GM18511 (cell line): ENCODE results near the gene PRR30.

Source experiments
- ATAC-seq: cut with Tn5 transposase; IDR thresholded peaks from one replicate; pipeline ENCODE4 v1.9.1; 2021; ENCODE audit warnings: mild to moderate bottlenecking, moderate library complexity; ENCODE audit not compliant: unreplicated experiment

The PRR30 gene

GRCh38 chr2:27155069-27155520, 15.9 kb upstream of the PRR30 start:
- ATAC-seq: no peak

DNA sequence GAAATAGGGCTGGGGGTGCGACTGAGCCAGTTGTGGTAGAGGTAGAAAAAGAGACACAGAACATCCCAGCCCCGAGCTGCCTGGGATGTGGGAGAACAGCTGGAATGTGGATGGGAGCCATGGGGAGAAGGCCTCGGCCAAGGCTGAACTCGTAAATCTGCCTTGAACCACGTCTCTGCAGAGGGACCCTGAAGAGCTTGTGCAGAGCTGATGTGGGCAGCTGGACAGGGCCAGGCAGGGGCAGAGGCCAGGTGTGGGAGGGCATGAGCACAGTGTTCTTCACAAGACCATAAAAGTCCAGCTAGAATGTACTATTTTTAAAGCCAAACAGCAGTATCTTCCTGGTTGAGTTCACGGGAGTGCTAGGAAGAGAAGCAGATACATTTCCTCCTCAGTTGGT, 15.3 kb upstream of the PRR30 start:
- ATAC-seq: no peak

DNA sequence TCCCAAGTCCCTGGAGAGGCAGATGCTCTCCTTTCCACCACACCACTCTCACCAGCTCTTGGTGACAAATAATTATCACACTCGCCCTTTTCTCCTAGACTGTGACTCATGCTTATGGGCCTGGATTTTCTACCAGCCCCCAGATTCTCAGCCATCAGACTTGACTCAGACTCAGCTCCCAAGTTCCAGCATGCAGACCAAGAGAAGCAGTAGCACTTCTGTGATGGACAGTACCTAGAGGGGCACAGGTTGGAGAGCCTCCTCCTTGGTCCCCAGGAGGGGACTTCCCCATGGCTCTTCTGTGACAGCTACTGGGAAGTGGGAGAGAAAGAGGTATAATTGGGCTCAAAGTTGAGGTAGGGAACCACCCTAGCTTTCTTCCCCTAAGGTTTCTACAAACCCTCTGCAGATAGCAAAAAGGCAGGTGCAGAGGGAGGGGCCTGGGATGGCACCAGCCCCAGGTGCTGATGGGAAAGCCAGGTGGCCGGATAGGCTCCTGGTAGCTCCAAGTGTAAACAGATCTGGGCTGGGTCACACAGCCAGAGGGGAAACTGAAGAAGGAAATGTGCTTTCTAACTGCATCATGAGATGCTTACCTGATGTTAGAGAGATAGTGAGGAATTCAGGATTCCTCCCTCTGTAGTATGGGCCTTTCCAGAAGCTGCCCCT, 13.7 kb upstream of the PRR30 start:
- no peak for ATAC-seq

DNA sequence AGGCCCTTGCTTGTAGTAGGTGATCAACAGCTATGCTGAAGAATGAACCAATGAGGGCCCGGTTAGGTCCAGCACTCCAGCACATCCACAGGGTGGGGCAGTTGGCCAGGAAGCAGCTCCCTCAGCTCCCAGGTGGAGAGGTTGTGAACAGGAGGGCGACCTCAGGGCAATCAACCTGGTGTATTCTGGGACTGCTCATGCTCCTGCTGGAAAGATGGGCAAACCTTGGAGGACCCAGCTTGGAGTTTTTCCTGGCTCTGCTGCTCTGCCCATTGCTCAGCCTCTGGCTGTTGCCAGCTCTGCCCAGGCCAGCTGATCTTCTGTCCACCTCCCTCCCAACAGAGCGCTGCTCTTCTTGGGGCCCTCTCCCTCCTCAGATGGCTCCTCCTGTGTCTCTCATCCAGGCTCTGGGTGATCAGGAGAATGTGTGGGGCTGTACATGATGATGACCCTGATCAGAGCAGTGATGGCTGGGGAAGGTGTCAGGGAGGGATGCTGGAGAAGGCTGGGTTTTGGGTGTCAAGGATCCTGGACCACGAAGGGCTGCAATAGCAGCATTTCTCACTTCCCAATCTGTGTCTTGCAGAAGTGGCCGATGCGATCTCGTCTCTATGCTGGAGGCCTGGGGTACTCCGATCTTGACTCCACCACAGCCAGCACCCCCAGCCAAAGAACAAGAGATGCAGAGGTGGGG, 13.0 kb upstream of the PRR30 start:
- no peak for ATAC-seq

DNA sequence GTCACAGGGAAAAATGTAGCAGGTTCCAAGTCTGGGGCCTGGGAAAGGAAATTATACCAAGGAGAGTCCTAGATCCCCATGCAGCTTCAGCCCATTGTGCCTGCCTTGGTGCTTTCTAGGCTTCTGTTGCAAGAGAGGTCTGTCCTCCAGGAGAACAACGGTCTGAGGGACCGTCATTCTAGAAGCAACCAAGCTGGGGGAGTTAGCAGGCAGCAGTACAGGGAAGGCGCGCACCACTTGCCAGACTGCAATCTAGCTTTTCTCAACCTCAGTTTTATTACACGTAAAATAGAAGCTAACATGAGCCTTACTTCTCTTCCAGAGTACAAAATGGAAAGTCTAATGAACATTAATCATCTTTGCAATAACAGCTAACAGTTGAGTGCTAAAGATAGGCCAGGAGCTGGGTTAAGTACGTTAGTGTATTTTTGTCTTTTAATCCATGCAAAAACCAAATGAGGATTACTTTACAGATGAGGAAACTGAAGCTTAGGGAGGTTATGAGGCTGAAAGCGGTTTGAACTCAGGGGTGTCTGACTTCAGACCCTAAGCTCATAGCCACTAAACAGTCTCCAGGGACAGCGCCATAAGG, 11.5 kb upstream of the PRR30 start:
- ATAC-seq: no peak

GRCh38 chr2:27149570-27150405, 10.6 kb upstream of the PRR30 start:
- no peak for ATAC-seq

DNA sequence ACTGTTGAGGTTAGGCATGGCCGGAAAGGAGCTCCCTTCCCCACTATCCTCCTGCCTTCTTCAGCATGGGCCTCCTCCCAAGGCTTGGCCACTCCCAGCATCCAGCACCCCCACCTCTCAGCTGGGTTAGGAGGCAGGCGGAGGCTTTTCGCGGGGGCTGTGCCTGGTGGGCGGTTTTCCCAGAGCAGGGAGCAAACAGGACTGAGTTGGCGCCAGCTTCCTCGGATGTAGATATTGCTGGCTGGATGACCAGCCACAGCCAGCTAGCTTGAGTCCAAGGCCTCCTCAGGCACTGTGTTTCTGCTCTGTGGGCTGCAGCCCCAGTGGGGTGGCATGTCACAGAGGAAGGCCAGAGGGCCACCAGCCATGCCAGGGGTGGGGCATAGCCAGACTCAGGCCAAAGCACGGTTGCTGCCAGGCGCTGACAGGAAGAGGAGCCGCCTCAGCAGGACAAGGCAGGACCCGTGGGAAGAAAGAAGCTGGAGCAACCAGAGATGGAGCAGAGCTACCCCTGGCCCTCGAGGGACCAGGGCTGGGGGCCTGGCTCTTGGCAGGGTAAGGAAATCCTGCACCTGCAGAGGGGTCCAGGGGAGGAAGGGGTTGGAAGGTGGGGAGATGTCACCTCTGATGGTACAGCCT, 9.7 kb upstream of the PRR30 start, which contains the start of gene TCF23:
Gene TCF23, plus strand, starts transcription at position 204 of the 639 bp plus-strand sequence. Its CDS starts 130 bp downstream, at position 334.
- no peak for ATAC-seq

- no peak for ATAC-seq
These were observed 8.7 kb upstream of the PRR30 start for GRCh38 chr2:27147935-27148334.

DNA sequence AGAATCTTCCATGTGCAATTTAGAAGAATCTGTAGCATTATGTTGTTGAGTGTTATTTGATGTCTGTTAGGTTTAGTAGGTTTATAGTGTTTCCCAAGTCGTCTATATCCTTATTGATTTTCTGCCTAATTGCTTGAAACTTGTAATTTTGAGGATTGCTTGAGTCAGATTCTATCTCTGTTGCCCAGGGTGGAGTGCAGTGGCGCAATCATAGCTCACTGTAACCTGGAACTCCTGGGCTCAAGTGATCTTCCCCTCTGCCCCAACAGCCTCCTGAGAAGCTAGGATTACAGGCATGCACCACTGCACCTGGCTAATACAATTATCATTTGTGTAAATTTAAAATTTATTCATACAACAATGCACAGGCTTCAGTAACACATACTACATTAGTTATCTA, 6.5 kb upstream of the PRR30 start:
- no peak for ATAC-seq

GRCh38 chr2:27143285-27143684, 4.1 kb upstream of the PRR30 start:
- ATAC-seq: no peak

GRCh38 chr2:27138111-27138510, 1.1 kb downstream of the PRR30 start:
- no peak for ATAC-seq

DNA sequence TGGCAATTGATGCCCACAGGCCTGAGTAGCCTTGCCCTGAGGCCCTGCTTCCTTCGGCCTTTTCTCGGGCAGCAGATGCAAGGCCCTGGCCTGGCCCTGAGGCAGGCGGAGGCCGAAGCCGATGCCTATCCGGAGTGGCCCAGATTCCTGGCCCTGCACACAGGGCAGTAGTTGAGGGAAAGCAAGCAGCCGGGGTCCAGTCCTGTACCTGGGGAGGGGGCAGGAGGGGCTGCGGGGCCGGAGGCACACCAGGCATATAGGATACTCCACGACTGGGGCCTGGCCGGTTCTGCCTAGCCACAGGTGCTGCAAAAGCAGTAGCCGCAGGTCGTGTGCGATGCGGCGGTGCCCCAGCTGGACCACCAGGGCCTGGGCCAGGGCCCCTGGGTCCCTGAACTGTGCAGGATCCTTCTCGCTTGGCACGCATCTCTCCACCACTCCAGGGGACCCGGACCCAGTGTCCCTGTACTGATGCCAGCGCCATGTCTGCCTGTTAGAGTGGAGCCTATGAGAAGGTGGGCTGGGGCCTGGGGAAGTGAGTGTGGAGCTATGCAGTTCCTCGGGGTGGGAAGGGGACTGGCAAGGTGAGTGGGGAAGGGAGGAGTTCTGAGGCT, 1.8 kb downstream of the PRR30 start:
- ATAC-seq: no peak

- no peak for ATAC-seq
These were observed 2.5 kb downstream of the PRR30 start for GRCh38 chr2:27136751-27137150.

- no peak for ATAC-seq
These were observed 3.7 kb downstream of the PRR30 start for GRCh38 chr2:27135478-27135955.

DNA sequence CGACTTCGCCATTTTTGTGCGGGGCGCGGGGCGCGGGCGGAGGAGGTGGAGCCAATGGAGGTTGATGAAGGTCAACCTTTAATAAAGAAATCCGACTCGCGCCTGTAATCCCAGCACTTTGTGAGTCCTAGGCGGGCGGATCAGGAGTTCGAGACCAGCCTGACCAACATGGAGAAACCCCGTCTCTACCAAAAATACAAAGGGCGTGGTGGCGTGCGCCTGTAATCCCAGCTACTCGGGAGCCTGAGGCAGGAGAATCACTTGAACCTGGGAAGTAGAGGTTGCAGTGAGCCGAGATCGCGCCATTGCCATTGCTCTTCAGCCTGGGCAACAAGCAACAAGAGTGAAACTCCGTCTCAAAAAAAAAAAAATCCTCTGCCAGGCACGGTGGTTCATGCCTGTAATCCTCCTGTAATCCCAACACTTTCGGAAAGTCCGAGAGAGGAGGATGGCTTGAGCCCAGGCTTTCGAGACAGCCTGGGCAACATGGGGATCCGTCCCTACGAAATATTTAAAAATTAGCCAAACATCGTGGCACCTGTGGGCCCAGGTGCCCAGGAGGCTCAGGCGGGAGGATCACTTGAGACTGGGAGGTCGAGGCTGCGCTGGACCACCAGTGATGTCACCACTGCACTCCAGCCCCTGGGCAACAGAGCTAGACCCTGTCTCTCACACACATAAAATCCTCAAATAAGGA, 4.3 kb downstream of the PRR30 start:
- ATAC-seq: no peak

- peak; percentile 91 for ATAC-seq
These were observed 5.1 kb downstream of the PRR30 start, which contains the start of gene PREB for GRCh38 chr2:27133905-27134780. Gene PREB (minus strand): TSS chr2:27134636. CDS start chr2:27134421, 215 bp downstream.

DNA sequence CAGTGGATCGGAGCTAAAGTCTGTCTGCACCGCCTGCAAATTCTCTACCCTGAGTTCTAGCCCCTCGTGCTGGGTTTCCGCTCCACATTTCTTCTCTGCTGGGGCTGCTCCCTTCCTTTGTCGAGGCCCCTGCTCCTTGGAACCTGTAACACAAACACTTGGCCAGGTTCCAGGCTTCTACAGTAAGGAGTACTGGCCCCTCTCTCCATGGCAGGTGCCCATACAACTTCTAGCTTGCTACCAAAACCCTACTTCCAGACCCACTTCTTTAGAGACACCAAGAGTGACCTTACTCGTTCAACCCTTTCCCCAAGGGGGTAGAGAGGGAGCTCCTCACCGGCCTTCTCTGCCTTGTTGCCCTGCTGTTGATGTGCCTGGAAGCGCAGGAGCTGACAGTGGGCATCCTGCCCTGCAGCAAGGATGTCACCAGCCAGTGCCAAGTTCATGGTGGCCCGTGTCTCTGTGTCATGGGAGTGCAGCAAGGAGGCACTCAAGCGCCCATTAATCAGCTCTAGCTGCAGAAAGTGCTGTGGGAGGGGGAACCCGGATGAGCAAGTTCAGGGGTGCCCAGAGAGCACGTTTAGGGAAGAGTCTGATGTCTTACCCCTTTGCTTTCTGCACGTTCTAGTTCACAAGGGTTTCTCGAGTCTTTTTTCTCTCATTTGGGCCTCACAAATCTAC, 5.9 kb downstream of the PRR30 start:
- no peak for ATAC-seq

- ATAC-seq: no peak
These were observed 7.8 kb downstream of the PRR30 start for GRCh38 chr2:27131429-27131828.
